Liver (tissue), 3 donors: ENCODE data around the gene CRHR1.

Experiments
- GABPA ChIP-seq, 2 donors: IDR thresholded peaks in 1 of 2; conservative IDR thresholded peaks in 1 of 2; 2 replicates each; pipeline ENCODE4 v1.6.1; 2016; ENCODE audit warnings: antibody characterized with exemption in 2 of 2, mild to moderate bottlenecking in 1 of 2, moderate library complexity in 1 of 2
- HNF4A ChIP-seq, 2 donors: conservative IDR thresholded peaks; 2 replicates each; pipeline ENCODE4 v1.6.1; 2016; ENCODE audit warnings: antibody characterized with exemption in 2 of 2, mild to moderate bottlenecking in 2 of 2
- JUND ChIP-seq, 2 donors: IDR thresholded peaks; 2 replicates each; pipeline ENCODE4 v1.6.1; 2016; ENCODE audit warnings: antibody characterized with exemption in 2 of 2
- RAD21 ChIP-seq, 2 donors: IDR thresholded peaks; 2 replicates each; pipeline ENCODE4 v1.6.1; 2016; ENCODE audit warnings: antibody characterized with exemption in 2 of 2, mild to moderate bottlenecking in 2 of 2
- RXRA ChIP-seq, 2 donors: IDR thresholded peaks; 2 replicates each; pipeline ENCODE4 v1.6.1; 2017 to 2018; ENCODE audit warnings: antibody characterized with exemption in 2 of 2, mild to moderate bottlenecking in 1 of 2
- TF ChIP-seq, protein P1 (sequence below): fragments of 150-350 bp; IDR thresholded peaks from 2 replicates; pipeline ENCODE4 v1.5.1; 2017; ENCODE audit warnings: improper control_type of control experiment, low read depth, low read length; ENCODE audit not compliant: missing input control
- TF ChIP-seq, protein P2 (sequence below): IDR thresholded peaks from 2 replicates; pipeline ENCODE4 v1.6.1; 2016; ENCODE audit warnings: antibody characterized with exemption, mild to moderate bottlenecking
- TF ChIP-seq, protein P3 (sequence below): IDR thresholded peaks from 2 replicates; pipeline ENCODE4 v1.6.1; 2016; ENCODE audit warnings: antibody characterized with exemption
- donor health status: healthy.
- donor health status: healthy.

DNA sequence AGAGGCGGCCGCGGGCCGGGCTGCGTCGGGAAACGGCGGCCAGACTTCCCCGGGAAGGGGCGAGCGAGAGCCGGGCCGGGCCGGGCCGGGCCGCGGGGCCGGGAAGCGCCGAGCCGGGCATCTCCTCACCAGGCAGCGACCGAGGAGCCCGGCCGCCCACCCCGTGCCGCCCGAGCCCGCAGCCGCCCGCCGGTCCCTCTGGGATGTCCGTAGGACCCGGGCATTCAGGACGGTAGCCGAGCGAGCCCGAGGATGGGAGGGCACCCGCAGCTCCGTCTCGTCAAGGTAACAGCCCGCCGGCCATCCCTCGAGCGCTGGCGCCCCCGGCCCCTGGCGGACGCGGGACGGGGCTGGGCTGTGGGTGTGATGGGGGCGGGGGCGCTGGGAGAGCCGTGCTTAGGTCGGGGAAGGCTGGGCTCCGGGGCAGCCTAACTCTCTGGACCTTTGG is at the start of gene CRHR1:
- TF ChIP-seq, protein P1, sequence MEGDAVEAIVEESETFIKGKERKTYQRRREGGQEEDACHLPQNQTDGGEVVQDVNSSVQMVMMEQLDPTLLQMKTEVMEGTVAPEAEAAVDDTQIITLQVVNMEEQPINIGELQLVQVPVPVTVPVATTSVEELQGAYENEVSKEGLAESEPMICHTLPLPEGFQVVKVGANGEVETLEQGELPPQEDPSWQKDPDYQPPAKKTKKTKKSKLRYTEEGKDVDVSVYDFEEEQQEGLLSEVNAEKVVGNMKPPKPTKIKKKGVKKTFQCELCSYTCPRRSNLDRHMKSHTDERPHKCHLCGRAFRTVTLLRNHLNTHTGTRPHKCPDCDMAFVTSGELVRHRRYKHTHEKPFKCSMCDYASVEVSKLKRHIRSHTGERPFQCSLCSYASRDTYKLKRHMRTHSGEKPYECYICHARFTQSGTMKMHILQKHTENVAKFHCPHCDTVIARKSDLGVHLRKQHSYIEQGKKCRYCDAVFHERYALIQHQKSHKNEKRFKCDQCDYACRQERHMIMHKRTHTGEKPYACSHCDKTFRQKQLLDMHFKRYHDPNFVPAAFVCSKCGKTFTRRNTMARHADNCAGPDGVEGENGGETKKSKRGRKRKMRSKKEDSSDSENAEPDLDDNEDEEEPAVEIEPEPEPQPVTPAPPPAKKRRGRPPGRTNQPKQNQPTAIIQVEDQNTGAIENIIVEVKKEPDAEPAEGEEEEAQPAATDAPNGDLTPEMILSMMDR = no peak
- TF ChIP-seq HNF4A (conservative IDR thresholded peaks at IDR 0.05) = no peak
- no peak for TF ChIP-seq RXRA (IDR thresholded peaks at IDR 0.05)
- TF ChIP-seq, protein P2, sequence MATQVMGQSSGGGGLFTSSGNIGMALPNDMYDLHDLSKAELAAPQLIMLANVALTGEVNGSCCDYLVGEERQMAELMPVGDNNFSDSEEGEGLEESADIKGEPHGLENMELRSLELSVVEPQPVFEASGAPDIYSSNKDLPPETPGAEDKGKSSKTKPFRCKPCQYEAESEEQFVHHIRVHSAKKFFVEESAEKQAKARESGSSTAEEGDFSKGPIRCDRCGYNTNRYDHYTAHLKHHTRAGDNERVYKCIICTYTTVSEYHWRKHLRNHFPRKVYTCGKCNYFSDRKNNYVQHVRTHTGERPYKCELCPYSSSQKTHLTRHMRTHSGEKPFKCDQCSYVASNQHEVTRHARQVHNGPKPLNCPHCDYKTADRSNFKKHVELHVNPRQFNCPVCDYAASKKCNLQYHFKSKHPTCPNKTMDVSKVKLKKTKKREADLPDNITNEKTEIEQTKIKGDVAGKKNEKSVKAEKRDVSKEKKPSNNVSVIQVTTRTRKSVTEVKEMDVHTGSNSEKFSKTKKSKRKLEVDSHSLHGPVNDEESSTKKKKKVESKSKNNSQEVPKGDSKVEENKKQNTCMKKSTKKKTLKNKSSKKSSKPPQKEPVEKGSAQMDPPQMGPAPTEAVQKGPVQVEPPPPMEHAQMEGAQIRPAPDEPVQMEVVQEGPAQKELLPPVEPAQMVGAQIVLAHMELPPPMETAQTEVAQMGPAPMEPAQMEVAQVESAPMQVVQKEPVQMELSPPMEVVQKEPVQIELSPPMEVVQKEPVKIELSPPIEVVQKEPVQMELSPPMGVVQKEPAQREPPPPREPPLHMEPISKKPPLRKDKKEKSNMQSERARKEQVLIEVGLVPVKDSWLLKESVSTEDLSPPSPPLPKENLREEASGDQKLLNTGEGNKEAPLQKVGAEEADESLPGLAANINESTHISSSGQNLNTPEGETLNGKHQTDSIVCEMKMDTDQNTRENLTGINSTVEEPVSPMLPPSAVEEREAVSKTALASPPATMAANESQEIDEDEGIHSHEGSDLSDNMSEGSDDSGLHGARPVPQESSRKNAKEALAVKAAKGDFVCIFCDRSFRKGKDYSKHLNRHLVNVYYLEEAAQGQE = no peak
- TF ChIP-seq, protein P3, sequence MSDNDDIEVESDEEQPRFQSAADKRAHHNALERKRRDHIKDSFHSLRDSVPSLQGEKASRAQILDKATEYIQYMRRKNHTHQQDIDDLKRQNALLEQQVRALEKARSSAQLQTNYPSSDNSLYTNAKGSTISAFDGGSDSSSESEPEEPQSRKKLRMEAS = no peak
- no peak for TF ChIP-seq RAD21 (IDR thresholded peaks at IDR 0.05)
- no peak for TF ChIP-seq GABPA (IDR thresholded peaks at IDR 0.05 in 1 of 2, conservative IDR thresholded peaks at IDR 0.05 in 1 of 2)
- no peak for TF ChIP-seq JUND (IDR thresholded peaks at IDR 0.05)
